Type B pancreatic cell (in vitro differentiated cells): Measurements from ENCODE around the gene SCRN1. TPM values are rescaled to one million over a fixed set of nuclear protein-coding genes. Genes with fewer than 3 reads are reported as not detected.
"Not testable (repeated sequence)": the region's sequence is repeated elsewhere in the genome, so short reads cannot be mapped to it uniquely, and the experiment has no call there.

Source experiments
- DNase-seq: peaks from one replicate; pipeline ENCODE4 v3.0.0; 2021; ENCODE audit warnings: mixed read lengths; ENCODE audit not compliant: unreplicated experiment; ENCODE audit errors: extremely low spot score
- H3K27ac Mint-ChIP-seq: 2 replicates; pipeline ENCODE4 v1.8.0; 2021; ENCODE audit warnings: mild to moderate bottlenecking, mixed read lengths
- H3K27me3 Mint-ChIP-seq: 2 replicates; pipeline ENCODE4 v1.8.0; 2021; ENCODE audit warnings: mixed read lengths
- H3K36me3 Mint-ChIP-seq: 2 replicates; pipeline ENCODE4 v1.8.0; 2021; ENCODE audit warnings: mixed read lengths
- H3K4me1 Mint-ChIP-seq: one replicate; pipeline ENCODE4 v1.8.0; 2021; ENCODE audit warnings: mixed read lengths; ENCODE audit not compliant: unreplicated experiment
- H3K4me3 Mint-ChIP-seq: 2 replicates; pipeline ENCODE4 v1.8.0; 2021; ENCODE audit warnings: mild to moderate bottlenecking, mixed read lengths
- H3K9me3 Mint-ChIP-seq: 2 replicates; pipeline ENCODE4 v1.8.0; 2021; ENCODE audit warnings: mixed read lengths
- total RNA-seq: library from RNA; stranded (reverse); gene quantifications from 2 replicates; pipeline ENCODE4 v1.2.1, GENCODE V29; 2021; ENCODE audit warnings: low replicate concordance
- TF ChIP-seq, protein P1 (sequence below): fragments of 200-600 bp; sonication (generic); conservative IDR thresholded peaks from 2 replicates; pipeline ENCODE4 v1.5.0; 2021; ENCODE audit warnings: antibody characterized with exemption, mild to moderate bottlenecking

Gene SCRN1
- total RNA-seq, 1 donor from 2014 or later = 62.7 TPM

DNA sequence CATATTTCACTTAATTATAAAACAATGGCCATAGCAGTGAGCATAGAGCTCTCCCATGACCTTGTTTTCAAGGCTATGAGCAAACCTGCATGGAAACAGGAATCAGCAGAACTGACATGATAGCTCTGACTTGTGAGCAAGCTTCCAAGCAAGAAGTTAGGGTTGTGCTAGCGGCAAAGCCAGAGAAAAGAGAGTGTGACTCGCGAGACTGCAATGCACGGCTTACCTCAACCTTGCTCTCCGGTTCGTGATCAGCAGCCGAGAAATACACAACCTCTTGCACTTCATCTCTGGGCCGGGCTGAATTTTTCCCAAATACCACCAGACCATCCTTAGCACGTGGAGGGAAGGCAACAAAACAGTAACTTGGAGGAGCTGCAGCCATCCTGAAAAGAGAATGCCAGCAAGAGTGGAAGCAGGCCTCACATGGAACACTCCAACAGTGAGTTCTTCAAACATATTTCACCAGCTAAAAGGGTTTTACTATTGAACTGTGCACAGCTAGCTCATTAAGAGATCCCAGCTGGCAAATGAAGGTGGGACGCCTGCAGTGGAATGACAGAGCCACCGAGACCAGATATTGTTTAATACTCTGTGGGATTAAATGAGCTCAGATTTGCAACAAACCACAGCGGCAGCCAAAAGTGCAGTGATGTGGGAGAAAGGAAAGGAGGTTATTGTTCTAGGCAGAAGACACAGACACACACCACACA lies 20.8 kb downstream of the SCRN1 start:
- Mint-ChIP-seq H3K36me3 (peaks cover 34% of the 10 kb centered on the region), H3K4me3 (no peak overlapping the region), H3K27ac (no peak overlapping the region), H3K9me3 (no peaks in the 10 kb centered on the region), H3K27me3 (no peaks in the 10 kb centered on the region), H3K4me1 (peaks cover 11% of the 10 kb centered on the region)
- TF ChIP-seq, protein P1, sequence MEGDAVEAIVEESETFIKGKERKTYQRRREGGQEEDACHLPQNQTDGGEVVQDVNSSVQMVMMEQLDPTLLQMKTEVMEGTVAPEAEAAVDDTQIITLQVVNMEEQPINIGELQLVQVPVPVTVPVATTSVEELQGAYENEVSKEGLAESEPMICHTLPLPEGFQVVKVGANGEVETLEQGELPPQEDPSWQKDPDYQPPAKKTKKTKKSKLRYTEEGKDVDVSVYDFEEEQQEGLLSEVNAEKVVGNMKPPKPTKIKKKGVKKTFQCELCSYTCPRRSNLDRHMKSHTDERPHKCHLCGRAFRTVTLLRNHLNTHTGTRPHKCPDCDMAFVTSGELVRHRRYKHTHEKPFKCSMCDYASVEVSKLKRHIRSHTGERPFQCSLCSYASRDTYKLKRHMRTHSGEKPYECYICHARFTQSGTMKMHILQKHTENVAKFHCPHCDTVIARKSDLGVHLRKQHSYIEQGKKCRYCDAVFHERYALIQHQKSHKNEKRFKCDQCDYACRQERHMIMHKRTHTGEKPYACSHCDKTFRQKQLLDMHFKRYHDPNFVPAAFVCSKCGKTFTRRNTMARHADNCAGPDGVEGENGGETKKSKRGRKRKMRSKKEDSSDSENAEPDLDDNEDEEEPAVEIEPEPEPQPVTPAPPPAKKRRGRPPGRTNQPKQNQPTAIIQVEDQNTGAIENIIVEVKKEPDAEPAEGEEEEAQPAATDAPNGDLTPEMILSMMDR = no peak
- DNase-seq = no peak

DNA sequence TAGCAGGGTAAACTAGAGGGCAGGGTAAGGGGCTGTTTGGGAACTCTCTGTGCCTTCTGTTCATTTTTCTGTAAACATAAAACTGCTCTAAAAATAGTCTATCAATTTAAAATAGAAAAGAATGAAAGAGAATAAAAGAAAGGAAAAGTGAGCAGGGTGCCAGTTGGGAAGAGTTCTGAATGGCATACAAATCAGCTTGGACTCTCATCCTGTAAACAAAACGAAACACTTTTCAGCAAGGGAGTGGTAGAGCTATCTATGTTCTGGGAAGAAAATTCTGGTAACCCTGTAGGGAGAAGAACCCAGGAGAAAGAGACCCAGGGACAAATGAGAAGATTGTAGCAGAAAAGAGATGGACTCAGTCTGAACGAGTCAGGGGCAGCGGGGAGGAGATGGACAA lies 24.6 kb downstream of the SCRN1 start:
- H3K36me3 Mint-ChIP-seq = peaks cover 39% of the 10 kb centered on the region
- TF ChIP-seq, protein P1 = no peak
- DNase-seq = no peak
- no peaks in the 10 kb centered on the region for H3K27me3 Mint-ChIP-seq
- no peak overlapping the region for H3K27ac Mint-ChIP-seq
- peaks cover 6% of the 10 kb centered on the region for H3K4me1 Mint-ChIP-seq
- no peaks in the 10 kb centered on the region for H3K9me3 Mint-ChIP-seq
- H3K4me3 Mint-ChIP-seq = no peak overlapping the region

DNA sequence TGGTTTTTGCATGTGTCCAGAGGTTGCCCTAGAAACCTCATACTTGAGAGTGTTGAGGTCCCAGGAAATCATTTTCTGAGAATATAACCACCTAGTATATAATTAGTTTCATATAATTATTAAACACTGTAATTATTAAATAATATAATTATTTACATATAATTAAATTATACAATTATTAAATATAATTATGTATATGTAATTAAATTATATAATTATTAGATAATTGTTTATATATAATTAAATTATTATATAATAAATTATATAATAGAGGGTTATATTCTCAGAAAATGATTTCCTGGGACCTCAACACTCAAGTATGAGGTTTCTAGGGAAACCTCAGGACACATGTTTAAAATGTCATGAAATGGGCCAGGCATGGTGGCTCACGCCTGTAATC lies 27.6 kb downstream of the SCRN1 start:
- DNase-seq = no peak
- peaks cover 39% of the 10 kb centered on the region for H3K36me3 Mint-ChIP-seq
- TF ChIP-seq, protein P1 = no peak
- H3K4me1 Mint-ChIP-seq = peaks cover 16% of the 10 kb centered on the region
- H3K27me3 Mint-ChIP-seq = no peaks in the 10 kb centered on the region
- no peak overlapping the region for H3K27ac Mint-ChIP-seq
- no peaks in the 10 kb centered on the region for H3K9me3 Mint-ChIP-seq
- H3K4me3 Mint-ChIP-seq = no peak overlapping the region

DNA sequence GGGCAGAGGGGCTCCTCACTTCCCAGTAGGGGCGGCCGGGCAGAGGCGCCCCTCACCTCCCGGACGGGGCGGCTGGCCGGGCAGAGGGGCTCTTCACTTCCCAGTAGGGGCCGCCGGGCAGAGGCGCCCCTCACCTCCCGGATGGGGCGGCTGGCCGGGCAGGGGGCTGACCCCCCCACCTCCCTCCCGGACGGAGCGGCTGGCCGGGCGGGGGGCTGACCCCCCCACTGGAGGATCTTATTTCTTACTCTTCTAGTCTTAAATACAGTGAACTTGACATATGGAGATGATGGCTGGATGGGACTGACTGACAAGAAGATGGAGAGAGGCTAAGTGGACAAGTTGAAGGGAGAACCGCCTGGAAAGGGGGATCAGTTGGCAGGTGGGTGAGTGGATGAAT lies 28.0 kb downstream of the SCRN1 start:
- not testable (repeated sequence) for DNase-seq, H3K27me3 Mint-ChIP-seq, H3K9me3 Mint-ChIP-seq, H3K27ac Mint-ChIP-seq, H3K4me3 Mint-ChIP-seq
- Mint-ChIP-seq H3K36me3 (peaks cover 35% of the 10 kb centered on the region), H3K4me1 (peaks cover 20% of the 10 kb centered on the region)

DNA sequence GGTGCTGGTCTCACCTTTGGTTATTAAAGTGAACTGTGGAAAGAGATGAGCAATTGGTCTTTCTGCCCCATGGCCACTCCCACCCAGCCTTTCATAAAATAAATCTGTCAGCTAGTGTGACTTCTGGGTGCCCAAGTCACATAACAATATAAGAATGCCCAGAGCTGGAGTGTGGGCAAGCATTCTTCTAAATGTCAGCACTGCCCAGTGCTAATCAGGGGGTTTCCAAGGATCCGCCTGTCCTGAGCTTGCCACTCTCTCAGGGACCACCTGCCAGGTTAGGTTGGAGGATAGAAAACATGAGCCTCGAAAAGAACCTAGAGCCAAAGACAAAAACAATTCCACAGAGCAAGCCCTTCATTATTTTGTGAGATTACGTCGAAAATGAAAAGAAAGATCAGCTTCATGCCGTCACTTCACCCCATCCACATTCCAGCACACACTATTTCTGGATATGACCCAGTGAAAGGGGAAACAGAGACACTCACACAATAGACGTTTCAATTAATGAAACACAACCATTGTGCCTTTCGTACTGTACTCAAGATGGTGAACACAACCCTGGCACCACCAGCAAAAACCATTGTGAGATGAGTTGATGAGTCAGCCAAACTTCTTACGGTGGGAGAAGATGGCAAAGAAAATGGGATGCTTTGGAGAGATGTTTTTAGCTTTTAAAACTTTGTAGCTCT lies 30.8 kb downstream of the SCRN1 start:
- no peaks in the 10 kb centered on the region for H3K27me3 Mint-ChIP-seq
- H3K9me3 Mint-ChIP-seq = no peaks in the 10 kb centered on the region
- no peak overlapping the region for H3K27ac Mint-ChIP-seq
- no peak overlapping the region for H3K4me3 Mint-ChIP-seq
- TF ChIP-seq, protein P1 = no peak
- DNase-seq = no peak
- H3K4me1 Mint-ChIP-seq = peaks cover 20% of the 10 kb centered on the region
- H3K36me3 Mint-ChIP-seq = peaks cover 27% of the 10 kb centered on the region
